Neural cell (in vitro differentiated cells): ENCODE data around the gene LMCD1. TPM values are rescaled to one million over a fixed set of nuclear protein-coding genes. Genes with fewer than 3 reads are reported as not detected.

Experiments
- H2AFZ ChIP-seq: fragments of 200-600, 300-800 bp; sonication (generic), shearing (Covaris generic); 2 replicates; pipeline ENCODE4 v1.6.0; 2014; ENCODE audit warnings: low read depth, mild to moderate bottlenecking, antibody characterized with exemption, low read length, moderate library complexity
- H3F3A ChIP-seq: fragments of 200-600 bp; shearing (Covaris generic); 2 replicates; pipeline ENCODE4 v1.6.1; 2016; ENCODE audit warnings: mild to moderate bottlenecking, moderate library complexity, mixed read lengths, antibody characterized with exemption, low read length; ENCODE audit not compliant: insufficient read depth, poor library complexity, severe bottlenecking
- H3K27ac ChIP-seq: fragments of 200-600, 300-800 bp; sonication (generic), shearing (Covaris generic); 2 replicates; pipeline ENCODE4 v1.5.1; 2014; ENCODE audit warnings: mild to moderate bottlenecking, low read length, moderate library complexity
- H3K27me3 ChIP-seq: fragments of 300-800, 200-600 bp; sonication (generic), shearing (Covaris generic); 2 replicates; pipeline ENCODE4 v1.6.0; 2014; ENCODE audit warnings: mild to moderate bottlenecking, low read depth, low read length, moderate library complexity; ENCODE audit not compliant: insufficient read depth
- H3K36me3 ChIP-seq: fragments of 300-800, 200-600 bp; sonication (generic), shearing (Covaris generic); 2 replicates; pipeline ENCODE4 v1.5.1; 2014; ENCODE audit warnings: mild to moderate bottlenecking, antibody characterized with exemption, low read length, moderate library complexity; ENCODE audit not compliant: insufficient read depth
- H3K4me2 ChIP-seq: fragments of 300-800, 200-600 bp; sonication (generic), shearing (Covaris generic); 2 replicates; pipeline ENCODE4 v1.6.0; 2014; ENCODE audit warnings: mild to moderate bottlenecking, low read length
- H3K4me3 ChIP-seq: fragments of 300-800, 200-600 bp; sonication (generic), shearing (Covaris generic); 2 replicates; pipeline ENCODE4 v1.5.1; 2014; ENCODE audit warnings: mild to moderate bottlenecking, low read length, moderate library complexity
- H3K79me2 ChIP-seq: fragments of 200-600 bp; shearing (Covaris generic); replicated peaks from 2 replicates; pipeline ENCODE4 v1.6.0; 2014; ENCODE audit warnings: mild to moderate bottlenecking, low read length, moderate library complexity; ENCODE audit not compliant: insufficient read depth
- H3K9ac ChIP-seq: fragments of 300-800, 200-600 bp; sonication (generic), shearing (Covaris generic); 2 replicates; pipeline ENCODE4 v1.6.1; 2016; ENCODE audit warnings: mild to moderate bottlenecking, low read length, mixed read lengths
- H3K9me2 ChIP-seq: fragments of 200-600 bp; shearing (Covaris generic); 2 replicates; pipeline ENCODE4 v1.6.1; 2016; ENCODE audit warnings: mild to moderate bottlenecking, low read length, mixed read lengths; ENCODE audit not compliant: insufficient read depth
- H3K9me3 ChIP-seq: fragments of 200-600, 300-800 bp; sonication (generic), shearing (Covaris generic); 2 replicates; pipeline ENCODE4 v1.6.1; 2016; ENCODE audit warnings: mild to moderate bottlenecking, mixed run types, low read length, moderate library complexity, mixed read lengths
- H4K20me1 ChIP-seq: fragments of 200-600 bp; shearing (Covaris generic); 2 replicates; pipeline ENCODE4 v1.6.1; 2016; ENCODE audit warnings: mild to moderate bottlenecking, mixed run types; ENCODE audit not compliant: insufficient read depth
- CTCF ChIP-seq: fragments of 450-650 bp; IDR thresholded peaks from 2 replicates; pipeline ENCODE4 v1.5.1; 2014; ENCODE audit warnings: antibody characterized with exemption, mild to moderate bottlenecking, moderate library complexity; ENCODE audit not compliant: poor library complexity, severe bottlenecking
- EP300 ChIP-seq: fragments of 450-650 bp; conservative IDR thresholded peaks from 2 replicates; pipeline ENCODE4 v1.6.1; 2014; ENCODE audit warnings: antibody characterized with exemption, mild to moderate bottlenecking, moderate library complexity; ENCODE audit not compliant: poor library complexity, severe bottlenecking
- POLR2AphosphoS5 ChIP-seq: IDR thresholded peaks from 2 replicates; pipeline ENCODE4 v1.6.1; 2012
- RAD21 ChIP-seq: fragments of 450-650 bp; conservative IDR thresholded peaks from 2 replicates; pipeline ENCODE4 v1.6.1; 2014; ENCODE audit warnings: antibody characterized with exemption, mild to moderate bottlenecking, moderate library complexity
- REST ChIP-seq: IDR thresholded peaks from 2 replicates; pipeline ENCODE4 v1.6.1; 2012; ENCODE audit warnings: borderline replicate concordance
- TAF1 ChIP-seq: IDR thresholded peaks from 2 replicates; pipeline ENCODE4 v1.6.1; 2012; ENCODE audit warnings: low read depth
- polyA plus RNA-seq: library from polyadenylated mRNA; depleted of rRNA; stranded (reverse); fragments of >200 nt; gene quantifications from 2 replicates; pipeline ENCODE4 v1.2.3, GENCODE V29; 2014

Gene LMCD1
- polyA plus RNA-seq, 1 donor from 2014 or later = 3.5 TPM

- no peak overlapping the region for H3K27ac ChIP-seq
- no peaks in the 10 kb centered on the region for H4K20me1 ChIP-seq
- no peaks in the 10 kb centered on the region for H3K9me2 ChIP-seq
- no peaks in the 10 kb centered on the region for H3K27me3 ChIP-seq
- H3K79me2 ChIP-seq = no peaks in the 10 kb centered on the region
- H3K9ac ChIP-seq = no peak overlapping the region
- H3F3A ChIP-seq = no peaks in the 10 kb centered on the region
- H3K36me3 ChIP-seq = no peaks in the 10 kb centered on the region
- H3K4me2 ChIP-seq = no peak overlapping the region
- no peak overlapping the region for H2AFZ ChIP-seq
- no peak for TF ChIP-seq REST
- H3K4me3 ChIP-seq = no peak overlapping the region
- H3K9me3 ChIP-seq = no peaks in the 10 kb centered on the region
Measured at GRCh38 chr3:8576436-8576835, 74.8 kb downstream of the LMCD1 start.

- Histone ChIP-seq H3K4me3 (no peak overlapping the region), H4K20me1 (no peaks in the 10 kb centered on the region), H3K9me3 (no peaks in the 10 kb centered on the region), H3K36me3 (no peaks in the 10 kb centered on the region), H2AFZ (no peak overlapping the region), H3K4me2 (no peak overlapping the region), H3K9me2 (no peaks in the 10 kb centered on the region), H3K79me2 (no peaks in the 10 kb centered on the region), H3K27me3 (no peaks in the 10 kb centered on the region), H3K27ac (no peak overlapping the region), H3F3A (no peaks in the 10 kb centered on the region), H3K9ac (no peak overlapping the region)
- no peak for TF ChIP-seq RAD21
- TF ChIP-seq CTCF = no peak
- no peak for TF ChIP-seq REST
- no peak for TF ChIP-seq POLR2AphosphoS5
- no peak for TF ChIP-seq EP300
- TF ChIP-seq TAF1 = no peak
Measured at GRCh38 chr3:8576841-8577571, 75.4 kb downstream of the LMCD1 start.
